Osteocyte (in vitro differentiated cells): ENCODE data around the gene TKFC. TPM values are rescaled to one million over a fixed set of nuclear protein-coding genes. Genes with fewer than 3 reads are reported as not detected.

Source experiments
- DNase-seq: peaks from one replicate; pipeline ENCODE4 v3.0.0; 2021; ENCODE audit warnings: mixed read lengths; ENCODE audit not compliant: unreplicated experiment; ENCODE audit errors: extremely low spot score
- H3K27ac Mint-ChIP-seq: one replicate; pipeline ENCODE4 v1.8.0; 2021; ENCODE audit warnings: mild to moderate bottlenecking, mixed read lengths; ENCODE audit not compliant: unreplicated experiment
- H3K27me3 Mint-ChIP-seq: one replicate; pipeline ENCODE4 v1.8.0; 2021; ENCODE audit warnings: mixed read lengths; ENCODE audit not compliant: unreplicated experiment
- H3K36me3 Mint-ChIP-seq: one replicate; pipeline ENCODE4 v1.8.0; 2021; ENCODE audit warnings: mixed read lengths; ENCODE audit not compliant: unreplicated experiment
- H3K4me1 Mint-ChIP-seq: one replicate; pipeline ENCODE4 v1.8.0; 2021; ENCODE audit warnings: mixed read lengths; ENCODE audit not compliant: unreplicated experiment
- H3K4me3 Mint-ChIP-seq: one replicate; pipeline ENCODE4 v1.8.0; 2021; ENCODE audit warnings: mild to moderate bottlenecking, moderate library complexity, mixed read lengths; ENCODE audit not compliant: unreplicated experiment
- H3K9me3 Mint-ChIP-seq: one replicate; pipeline ENCODE4 v1.8.0; 2021; ENCODE audit warnings: mixed read lengths; ENCODE audit not compliant: unreplicated experiment
- CTCF ChIP-seq: fragments of 200-600 bp; sonication (generic); IDR thresholded peaks from 2 replicates; pipeline ENCODE4 v1.5.0; 2021; ENCODE audit warnings: antibody characterized with exemption, mild to moderate bottlenecking, moderate library complexity
- total RNA-seq: library from RNA; stranded (reverse); gene quantifications from 2 replicates; pipeline ENCODE4 v1.2.1, GENCODE V29; 2021

Gene TKFC
- total RNA-seq, 1 donor from 2014 or later = 41.7 TPM

GRCh38 chr11:61297746-61298145, 35.3 kb upstream of the TKFC start:
- no peaks in the 10 kb centered on the region for H3K9me3 Mint-ChIP-seq
- peaks cover 45% of the 10 kb centered on the region for H3K4me1 Mint-ChIP-seq
- peak overlapping the region; percentile 87 for H3K27ac Mint-ChIP-seq
- peaks cover 33% of the 10 kb centered on the region for H3K36me3 Mint-ChIP-seq
- DNase-seq = no peak
- no peaks in the 10 kb centered on the region for H3K27me3 Mint-ChIP-seq
- TF ChIP-seq CTCF = no peak
- H3K4me3 Mint-ChIP-seq = peak overlapping the region; percentile 7

GRCh38 chr11:61298663-61299244, 34.3 kb upstream of the TKFC start:
- Mint-ChIP-seq H3K9me3 (no peaks in the 10 kb centered on the region), H3K4me3 (no peak overlapping the region), H3K27ac (peak overlapping the region; percentile 87), H3K27me3 (no peaks in the 10 kb centered on the region), H3K4me1 (peaks cover 38% of the 10 kb centered on the region), H3K36me3 (peaks cover 39% of the 10 kb centered on the region)
- no peak for DNase-seq
- TF ChIP-seq CTCF = no peak

DNA sequence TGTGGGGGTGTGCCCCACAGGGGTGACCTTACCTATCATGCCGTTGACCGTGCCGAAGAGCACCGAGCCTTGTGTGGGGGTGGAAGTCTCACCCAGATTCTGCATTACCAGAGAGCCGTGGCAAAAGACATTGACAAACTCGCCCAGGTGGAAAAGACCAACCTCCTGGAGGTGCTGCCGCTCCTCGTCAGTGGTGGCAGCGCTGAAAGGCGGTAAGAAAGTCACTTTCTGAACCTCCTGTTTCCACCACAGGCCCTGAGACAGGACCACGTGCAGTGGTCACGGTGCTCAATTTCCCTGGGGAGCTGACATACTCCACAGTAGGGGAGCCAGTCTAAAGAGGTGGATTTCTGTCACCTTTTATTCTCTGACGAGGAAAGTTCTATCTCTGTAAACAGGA, 30.5 kb upstream of the TKFC start:
- Mint-ChIP-seq H3K36me3 (peaks cover 51% of the 10 kb centered on the region), H3K9me3 (no peaks in the 10 kb centered on the region), H3K4me3 (no peak overlapping the region), H3K27ac (no peak overlapping the region), H3K27me3 (no peaks in the 10 kb centered on the region), H3K4me1 (peaks cover 18% of the 10 kb centered on the region)
- no peak for TF ChIP-seq CTCF
- no peak for DNase-seq

DNA sequence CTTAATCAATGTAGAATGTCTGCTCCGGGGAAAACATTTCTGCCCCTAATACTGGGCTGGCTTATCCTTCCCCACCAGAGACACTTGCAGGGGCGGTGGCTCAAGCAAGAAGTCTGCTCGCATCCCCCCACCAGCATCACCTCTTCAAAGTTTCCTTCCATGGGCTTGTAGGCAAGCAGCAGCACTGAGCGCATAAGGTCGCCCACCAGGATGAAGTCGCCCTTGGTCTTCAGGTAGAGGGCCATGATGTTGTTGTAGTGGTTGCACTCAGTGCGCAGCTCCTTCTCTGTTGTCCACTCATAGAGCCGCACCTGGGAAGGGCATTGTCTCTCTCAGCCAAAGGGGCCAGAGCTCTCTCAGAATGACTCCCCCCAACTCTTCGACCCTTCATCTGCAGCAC, 29.3 kb upstream of the TKFC start:
- H3K4me3 Mint-ChIP-seq = no peak overlapping the region
- peaks cover 48% of the 10 kb centered on the region for H3K36me3 Mint-ChIP-seq
- TF ChIP-seq CTCF = no peak
- peaks cover 6% of the 10 kb centered on the region for H3K4me1 Mint-ChIP-seq
- no peaks in the 10 kb centered on the region for H3K27me3 Mint-ChIP-seq
- H3K9me3 Mint-ChIP-seq = no peaks in the 10 kb centered on the region
- peak; percentile 62 for DNase-seq
- no peak overlapping the region for H3K27ac Mint-ChIP-seq

GRCh38 chr11:61305417-61305816, 27.6 kb upstream of the TKFC start:
- Mint-ChIP-seq H3K27me3 (no peaks in the 10 kb centered on the region), H3K4me3 (no peak overlapping the region), H3K36me3 (peaks cover 37% of the 10 kb centered on the region)

More at GRCh38 chr11:61305417-61305816, 27.6 kb upstream of the TKFC start:
- Mint-ChIP-seq H3K9me3 (no peaks in the 10 kb centered on the region), H3K4me1 (no peaks in the 10 kb centered on the region), H3K27ac (no peak overlapping the region)
- DNase-seq = peak; percentile 65
- TF ChIP-seq CTCF = no peak
